Mesangial cell (primary cell): ENCODE data around the gene NDST4. TPM values are rescaled to one million over a fixed set of nuclear protein-coding genes. Genes with fewer than 3 reads are reported as not detected.

Source experiments
- total RNA-seq: library from RNA; depleted of rRNA; stranded (reverse); fragments of >200 nt; gene quantifications from 2 replicates; pipeline ENCODE4 v1.2.3, GENCODE V29; 2015

Gene NDST4
- not detected in 2 replicates for total RNA-seq

DNA sequence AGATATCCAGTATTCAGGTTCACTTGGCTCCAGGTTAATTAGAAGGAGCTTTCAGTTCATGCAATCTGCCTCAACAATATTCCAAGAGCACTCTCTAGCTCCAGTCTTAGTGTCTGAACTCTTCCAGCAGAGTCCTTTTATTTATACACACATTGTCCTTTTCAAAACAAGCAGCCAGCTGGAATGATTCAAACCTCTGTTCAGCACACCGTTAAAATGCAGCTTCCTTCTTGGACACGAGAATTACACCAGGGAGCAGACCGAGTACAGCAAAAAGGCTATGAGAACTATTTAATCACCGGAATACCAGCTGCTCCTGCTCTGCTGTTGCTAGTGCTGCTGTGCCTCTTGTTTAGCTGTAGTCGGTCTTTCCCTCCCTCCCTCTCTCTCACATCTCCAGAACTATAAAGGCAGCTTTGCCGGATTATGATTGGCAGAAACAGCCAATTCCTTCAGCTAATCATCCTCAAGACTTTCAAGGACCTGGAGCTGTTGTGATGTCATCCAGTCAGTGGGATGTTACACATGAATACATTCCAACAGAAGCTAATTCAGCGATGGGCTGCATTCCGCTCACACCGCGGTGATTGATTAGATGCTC, at the start of gene NDST4:
Gene NDST4 (minus strand): TSS at position 115 of the 601 bp plus-strand sequence. CDS start 36,584 bp downstream, outside the sequence.

